HepG2 (cell line): ENCODE data around the gene HNRNPL. TPM values are rescaled to one million over a fixed set of nuclear protein-coding genes. Genes with fewer than 3 reads are reported as not detected.

ENCODE experiments used
- ETV5 ChIP-seq: IDR thresholded peaks from 2 replicates; pipeline ENCODE4 v1.6.1; 2018; ENCODE audit warnings: missing biosample characterization, missing genetic modification reagents, inconsistent platforms, borderline replicate concordance
- FOXO1 ChIP-seq: sonication (generic); formaldehyde crosslinking; IDR thresholded peaks from 2 replicates; pipeline ENCODE4 v1.4.0; 2020; ENCODE audit warnings: missing genetic modification reagents
- GFI1 ChIP-seq: sonication (generic); formaldehyde crosslinking; IDR thresholded peaks from 2 replicates; pipeline ENCODE4 v1.5.0; 2020; ENCODE audit warnings: missing genetic modification reagents, mild to moderate bottlenecking, borderline replicate concordance
- ONECUT2 ChIP-seq: sonication (generic); formaldehyde crosslinking; IDR thresholded peaks from 2 replicates; pipeline ENCODE4 v1.4.0; 2020; ENCODE audit warnings: missing genetic modification reagents
- POGZ ChIP-seq: sonication (generic); formaldehyde crosslinking; IDR thresholded peaks from 2 replicates; pipeline ENCODE4 v1.4.0; 2020; ENCODE audit warnings: mild to moderate bottlenecking, missing genetic modification reagents
- SOX6 ChIP-seq, 2 experiments: fragments of 450-650 bp in 1 of 2; sonication (generic) in 1 of 2; formaldehyde crosslinking in 1 of 2; IDR thresholded peaks; 2 replicates each; pipeline versions ENCODE4 v1.4.0 to v1.6.1; 2017 to 2020; ENCODE audit warnings: antibody characterized with exemption in 1 of 2, mild to moderate bottlenecking in 1 of 2, missing genetic modification reagents in 1 of 2
- TGIF2 ChIP-seq: IDR thresholded peaks from 2 replicates; pipeline ENCODE4 v1.6.1; 2016; ENCODE audit warnings: control low read depth, missing compliant biosample characterization
- ZC3H4 ChIP-seq: sonication (generic); formaldehyde crosslinking; IDR thresholded peaks from 2 replicates; pipeline ENCODE4 v1.4.0; 2020; ENCODE audit warnings: missing genetic modification reagents, borderline replicate concordance
- ZFP90 ChIP-seq: sonication (generic); formaldehyde crosslinking; IDR thresholded peaks from 2 replicates; pipeline ENCODE4 v1.8.0; 2022; ENCODE audit warnings: missing genetic modification reagents, mild to moderate bottlenecking, inconsistent platforms, borderline replicate concordance
- ZNF547 ChIP-seq: sonication (generic); formaldehyde crosslinking; IDR thresholded peaks from 2 replicates; pipeline ENCODE4 v1.5.1; 2020; ENCODE audit warnings: mild to moderate bottlenecking, missing genetic modification reagents
- ZNF644 ChIP-seq: IDR thresholded peaks from 2 replicates; pipeline ENCODE4 v1.6.1; 2016; ENCODE audit warnings: low read depth
- polyA plus RNA-seq, 8 experiments: library from polyadenylated mRNA; depleted of rRNA in 3 of 8; stranded (reverse) in 7 of 8; unstranded in 1 of 8; fragments of >200 nt; fragmentation: Illumina TruSeq in 4 of 8; extraction: Trizol in 4 of 8; gene quantifications; 2 replicates each; pipeline versions ENCODE4 v1.2.1 to v1.2.3, GENCODE V29; 2011 to 2016; ENCODE audit warnings: low read depth in 4 of 8, missing spikeins in 1 of 8, mixed read lengths in 1 of 8; ENCODE audit not compliant: insufficient read depth in 1 of 8
- total RNA-seq, 5 experiments: library from RNA; depleted of rRNA; stranded (reverse); fragments of >200 nt; fragmentation: Illumina TruSeq; extraction: Trizol; gene quantifications; 2 replicates each; pipeline ENCODE4 v1.2.3, GENCODE V29; 2016; ENCODE audit warnings: low read depth in 1 of 5
- TF ChIP-seq, protein P1 (sequence below): sonication (generic); formaldehyde crosslinking; IDR thresholded peaks from 2 replicates; pipeline ENCODE4 v1.4.0; 2020; ENCODE audit warnings: mild to moderate bottlenecking, missing genetic modification reagents, borderline replicate concordance
- TF ChIP-seq, protein P2 (sequence below): sonication (generic); formaldehyde crosslinking; IDR thresholded peaks from 2 replicates; pipeline ENCODE4 v1.4.0; 2020; ENCODE audit warnings: missing genetic modification reagents
- TF ChIP-seq, protein P3 (sequence below): sonication (generic); formaldehyde crosslinking; IDR thresholded peaks from 2 replicates; pipeline ENCODE4 v1.9.0; 2021; ENCODE audit warnings: mild to moderate bottlenecking, missing genetic modification reagents
- TF ChIP-seq, protein P4 (sequence below): sonication (generic); formaldehyde crosslinking; IDR thresholded peaks from 2 replicates; pipeline ENCODE4 v1.5.0; 2020; ENCODE audit warnings: mild to moderate bottlenecking, missing genetic modification reagents

Gene HNRNPL
- total and polyA plus RNA-seq, 2 of the 13 experiments (the other 11 are each of a cell fraction or from before 2014, with no cell fraction given) = 156 to 278 TPM

DNA sequence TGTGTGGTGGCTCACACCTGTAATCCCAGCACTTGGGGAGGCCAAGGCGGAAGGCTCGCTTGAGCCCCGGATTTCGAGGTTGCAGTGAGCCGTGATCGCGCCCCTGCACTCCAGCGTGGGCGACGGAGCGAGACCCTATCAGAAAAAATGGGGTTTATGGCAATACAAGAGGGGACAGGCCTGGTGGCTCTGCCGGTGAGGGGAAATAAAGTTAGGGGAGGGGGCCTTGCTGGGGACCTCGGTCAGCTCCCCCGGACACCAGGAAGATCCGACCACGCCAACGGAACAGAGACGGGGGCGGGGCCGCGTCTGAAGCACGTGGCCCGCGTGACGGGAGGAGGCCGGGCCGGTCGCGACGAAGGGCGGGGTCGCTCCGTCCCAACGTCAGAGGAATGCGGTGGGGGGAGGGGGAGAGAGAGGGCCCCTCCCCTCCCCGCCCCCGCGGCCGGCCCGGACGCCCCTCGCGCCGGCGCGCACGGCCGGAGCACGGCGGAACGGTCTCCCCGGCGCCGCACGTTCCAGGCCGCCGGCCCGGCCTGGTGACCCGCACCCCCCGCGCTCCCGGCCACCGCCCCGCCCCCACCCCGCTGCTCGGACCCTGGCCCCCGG lies 1.9 kb upstream of the HNRNPL start (continued):
- no peak for TF ChIP-seq SOX6 (IDR thresholded peaks at IDR 0.05)
- no peak; the same call in 1 of the 2 replicates for TF ChIP-seq SOX6 (CRISPR knock-in tag; IDR thresholded peaks at IDR 0.05)
- peak; percentile 87 for TF ChIP-seq TGIF2 (CRISPR knock-in tag)
- TF ChIP-seq ZNF547 = no peak
- TF ChIP-seq ZFP90 = no peak
- TF ChIP-seq, protein P1, sequence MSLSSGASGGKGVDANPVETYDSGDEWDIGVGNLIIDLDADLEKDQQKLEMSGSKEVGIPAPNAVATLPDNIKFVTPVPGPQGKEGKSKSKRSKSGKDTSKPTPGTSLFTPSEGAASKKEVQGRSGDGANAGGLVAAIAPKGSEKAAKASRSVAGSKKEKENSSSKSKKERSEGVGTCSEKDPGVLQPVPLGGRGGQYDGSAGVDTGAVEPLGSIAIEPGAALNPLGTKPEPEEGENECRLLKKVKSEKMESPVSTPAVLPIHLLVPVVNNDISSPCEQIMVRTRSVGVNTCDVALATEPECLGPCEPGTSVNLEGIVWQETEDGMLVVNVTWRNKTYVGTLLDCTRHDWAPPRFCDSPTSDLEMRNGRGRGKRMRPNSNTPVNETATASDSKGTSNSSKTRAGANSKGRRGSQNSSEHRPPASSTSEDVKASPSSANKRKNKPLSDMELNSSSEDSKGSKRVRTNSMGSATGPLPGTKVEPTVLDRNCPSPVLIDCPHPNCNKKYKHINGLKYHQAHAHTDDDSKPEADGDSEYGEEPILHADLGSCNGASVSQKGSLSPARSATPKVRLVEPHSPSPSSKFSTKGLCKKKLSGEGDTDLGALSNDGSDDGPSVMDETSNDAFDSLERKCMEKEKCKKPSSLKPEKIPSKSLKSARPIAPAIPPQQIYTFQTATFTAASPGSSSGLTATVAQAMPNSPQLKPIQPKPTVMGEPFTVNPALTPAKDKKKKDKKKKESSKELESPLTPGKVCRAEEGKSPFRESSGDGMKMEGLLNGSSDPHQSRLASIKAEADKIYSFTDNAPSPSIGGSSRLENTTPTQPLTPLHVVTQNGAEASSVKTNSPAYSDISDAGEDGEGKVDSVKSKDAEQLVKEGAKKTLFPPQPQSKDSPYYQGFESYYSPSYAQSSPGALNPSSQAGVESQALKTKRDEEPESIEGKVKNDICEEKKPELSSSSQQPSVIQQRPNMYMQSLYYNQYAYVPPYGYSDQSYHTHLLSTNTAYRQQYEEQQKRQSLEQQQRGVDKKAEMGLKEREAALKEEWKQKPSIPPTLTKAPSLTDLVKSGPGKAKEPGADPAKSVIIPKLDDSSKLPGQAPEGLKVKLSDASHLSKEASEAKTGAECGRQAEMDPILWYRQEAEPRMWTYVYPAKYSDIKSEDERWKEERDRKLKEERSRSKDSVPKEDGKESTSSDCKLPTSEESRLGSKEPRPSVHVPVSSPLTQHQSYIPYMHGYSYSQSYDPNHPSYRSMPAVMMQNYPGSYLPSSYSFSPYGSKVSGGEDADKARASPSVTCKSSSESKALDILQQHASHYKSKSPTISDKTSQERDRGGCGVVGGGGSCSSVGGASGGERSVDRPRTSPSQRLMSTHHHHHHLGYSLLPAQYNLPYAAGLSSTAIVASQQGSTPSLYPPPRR = no peak
- TF ChIP-seq, protein P2, sequence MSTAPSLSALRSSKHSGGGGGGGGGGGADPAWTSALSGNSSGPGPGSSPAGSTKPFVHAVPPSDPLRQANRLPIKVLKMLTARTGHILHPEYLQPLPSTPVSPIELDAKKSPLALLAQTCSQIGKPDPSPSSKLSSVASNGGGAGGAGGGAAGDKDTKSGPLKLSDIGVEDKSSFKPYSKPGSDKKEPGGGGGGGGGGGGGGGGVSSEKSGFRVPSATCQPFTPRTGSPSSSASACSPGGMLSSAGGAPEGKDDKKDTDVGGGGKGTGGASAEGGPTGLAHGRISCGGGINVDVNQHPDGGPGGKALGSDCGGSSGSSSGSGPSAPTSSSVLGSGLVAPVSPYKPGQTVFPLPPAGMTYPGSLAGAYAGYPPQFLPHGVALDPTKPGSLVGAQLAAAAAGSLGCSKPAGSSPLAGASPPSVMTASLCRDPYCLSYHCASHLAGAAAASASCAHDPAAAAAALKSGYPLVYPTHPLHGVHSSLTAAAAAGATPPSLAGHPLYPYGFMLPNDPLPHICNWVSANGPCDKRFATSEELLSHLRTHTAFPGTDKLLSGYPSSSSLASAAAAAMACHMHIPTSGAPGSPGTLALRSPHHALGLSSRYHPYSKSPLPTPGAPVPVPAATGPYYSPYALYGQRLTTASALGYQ (CRISPR knock-in tag) = no peak
- peak; percentile 58; the same call in 1 of the 2 replicates for TF ChIP-seq ETV5
- no peak for TF ChIP-seq GFI1 (CRISPR knock-in tag)
- no peak for TF ChIP-seq FOXO1 (CRISPR knock-in tag)
- TF ChIP-seq ZNF644 (CRISPR knock-in tag) = no peak
- TF ChIP-seq ZC3H4 (CRISPR knock-in tag) = no peak
- TF ChIP-seq, protein P3, sequence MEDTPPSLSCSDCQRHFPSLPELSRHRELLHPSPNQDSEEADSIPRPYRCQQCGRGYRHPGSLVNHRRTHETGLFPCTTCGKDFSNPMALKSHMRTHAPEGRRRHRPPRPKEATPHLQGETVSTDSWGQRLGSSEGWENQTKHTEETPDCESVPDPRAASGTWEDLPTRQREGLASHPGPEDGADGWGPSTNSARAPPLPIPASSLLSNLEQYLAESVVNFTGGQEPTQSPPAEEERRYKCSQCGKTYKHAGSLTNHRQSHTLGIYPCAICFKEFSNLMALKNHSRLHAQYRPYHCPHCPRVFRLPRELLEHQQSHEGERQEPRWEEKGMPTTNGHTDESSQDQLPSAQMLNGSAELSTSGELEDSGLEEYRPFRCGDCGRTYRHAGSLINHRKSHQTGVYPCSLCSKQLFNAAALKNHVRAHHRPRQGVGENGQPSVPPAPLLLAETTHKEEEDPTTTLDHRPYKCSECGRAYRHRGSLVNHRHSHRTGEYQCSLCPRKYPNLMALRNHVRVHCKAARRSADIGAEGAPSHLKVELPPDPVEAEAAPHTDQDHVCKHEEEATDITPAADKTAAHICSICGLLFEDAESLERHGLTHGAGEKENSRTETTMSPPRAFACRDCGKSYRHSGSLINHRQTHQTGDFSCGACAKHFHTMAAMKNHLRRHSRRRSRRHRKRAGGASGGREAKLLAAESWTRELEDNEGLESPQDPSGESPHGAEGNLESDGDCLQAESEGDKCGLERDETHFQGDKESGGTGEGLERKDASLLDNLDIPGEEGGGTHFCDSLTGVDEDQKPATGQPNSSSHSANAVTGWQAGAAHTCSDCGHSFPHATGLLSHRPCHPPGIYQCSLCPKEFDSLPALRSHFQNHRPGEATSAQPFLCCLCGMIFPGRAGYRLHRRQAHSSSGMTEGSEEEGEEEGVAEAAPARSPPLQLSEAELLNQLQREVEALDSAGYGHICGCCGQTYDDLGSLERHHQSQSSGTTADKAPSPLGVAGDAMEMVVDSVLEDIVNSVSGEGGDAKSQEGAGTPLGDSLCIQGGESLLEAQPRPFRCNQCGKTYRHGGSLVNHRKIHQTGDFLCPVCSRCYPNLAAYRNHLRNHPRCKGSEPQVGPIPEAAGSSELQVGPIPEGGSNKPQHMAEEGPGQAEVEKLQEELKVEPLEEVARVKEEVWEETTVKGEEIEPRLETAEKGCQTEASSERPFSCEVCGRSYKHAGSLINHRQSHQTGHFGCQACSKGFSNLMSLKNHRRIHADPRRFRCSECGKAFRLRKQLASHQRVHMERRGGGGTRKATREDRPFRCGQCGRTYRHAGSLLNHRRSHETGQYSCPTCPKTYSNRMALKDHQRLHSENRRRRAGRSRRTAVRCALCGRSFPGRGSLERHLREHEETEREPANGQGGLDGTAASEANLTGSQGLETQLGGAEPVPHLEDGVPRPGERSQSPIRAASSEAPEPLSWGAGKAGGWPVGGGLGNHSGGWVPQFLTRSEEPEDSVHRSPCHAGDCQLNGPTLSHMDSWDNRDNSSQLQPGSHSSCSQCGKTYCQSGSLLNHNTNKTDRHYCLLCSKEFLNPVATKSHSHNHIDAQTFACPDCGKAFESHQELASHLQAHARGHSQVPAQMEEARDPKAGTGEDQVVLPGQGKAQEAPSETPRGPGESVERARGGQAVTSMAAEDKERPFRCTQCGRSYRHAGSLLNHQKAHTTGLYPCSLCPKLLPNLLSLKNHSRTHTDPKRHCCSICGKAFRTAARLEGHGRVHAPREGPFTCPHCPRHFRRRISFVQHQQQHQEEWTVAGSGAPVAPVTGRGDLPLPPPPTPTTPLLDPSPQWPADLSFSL (CRISPR knock-in tag) = no peak
- no peak for TF ChIP-seq POGZ (CRISPR knock-in tag)
- no peak for TF ChIP-seq ONECUT2 (CRISPR knock-in tag)
- TF ChIP-seq, protein P4, sequence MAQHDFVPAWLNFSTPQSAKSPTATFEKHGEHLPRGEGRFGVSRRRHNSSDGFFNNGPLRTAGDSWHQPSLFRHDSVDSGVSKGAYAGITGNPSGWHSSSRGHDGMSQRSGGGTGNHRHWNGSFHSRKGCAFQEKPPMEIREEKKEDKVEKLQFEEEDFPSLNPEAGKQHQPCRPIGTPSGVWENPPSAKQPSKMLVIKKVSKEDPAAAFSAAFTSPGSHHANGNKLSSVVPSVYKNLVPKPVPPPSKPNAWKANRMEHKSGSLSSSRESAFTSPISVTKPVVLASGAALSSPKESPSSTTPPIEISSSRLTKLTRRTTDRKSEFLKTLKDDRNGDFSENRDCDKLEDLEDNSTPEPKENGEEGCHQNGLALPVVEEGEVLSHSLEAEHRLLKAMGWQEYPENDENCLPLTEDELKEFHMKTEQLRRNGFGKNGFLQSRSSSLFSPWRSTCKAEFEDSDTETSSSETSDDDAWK (CRISPR knock-in tag) = no peak
